Measurements from ENCODE around the gene LEPROT. TPM values are rescaled to one million over a fixed set of nuclear protein-coding genes. Genes with fewer than 3 reads are reported as not detected.

The LEPROT gene
- total and polyA plus RNA-seq, 5 donors from 2014 or later, result 12.4 to 27.2 (median 19.3) TPM

DNA sequence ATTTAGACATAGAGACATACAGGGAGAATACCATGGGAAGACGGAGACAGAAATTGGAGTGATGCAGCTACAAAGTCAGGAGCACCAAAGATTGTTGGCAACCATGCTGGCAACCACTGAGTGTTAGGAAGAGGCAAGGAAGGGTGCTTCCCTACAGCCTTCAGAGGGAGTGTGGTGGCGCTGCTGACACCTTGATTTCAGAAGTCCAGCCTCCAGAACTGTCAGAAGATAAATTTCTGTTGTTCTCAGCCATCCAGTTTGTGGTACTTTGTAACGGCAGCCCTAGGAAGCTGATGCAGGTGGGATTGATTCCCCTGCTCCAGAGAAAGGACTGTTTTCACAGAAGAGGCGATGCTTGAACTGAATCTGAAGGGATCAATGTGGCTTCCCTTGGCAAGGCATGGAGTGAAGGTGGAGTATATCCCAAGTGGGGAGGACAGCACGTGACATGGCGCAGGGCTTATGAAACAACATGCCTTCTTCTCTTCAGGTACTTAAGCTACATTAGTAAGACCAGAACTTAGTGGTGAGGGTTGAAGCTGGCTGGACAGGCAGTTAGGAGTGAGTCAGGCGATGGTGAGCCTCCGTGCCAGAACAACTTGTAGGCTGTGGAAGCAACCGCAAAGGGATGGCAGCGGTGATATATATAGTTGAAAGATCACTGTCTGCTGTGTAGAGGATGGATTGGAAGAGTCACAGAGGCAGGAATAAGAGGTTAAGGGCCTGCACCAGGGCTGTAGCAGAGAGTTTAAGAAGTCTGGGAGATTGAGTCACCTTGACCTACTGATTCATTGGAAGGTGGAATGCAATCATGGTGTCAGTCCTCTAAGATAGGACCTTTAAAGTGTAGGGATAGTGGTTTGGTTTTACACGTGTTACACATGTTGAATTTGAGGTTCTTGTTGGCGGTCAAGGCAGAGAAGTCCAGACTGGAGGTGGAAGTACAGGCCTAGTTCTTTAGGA is 2.1 kb downstream of the LEPROT start:
- Mint-ChIP-seq H3K36me3 (peaks cover 14% of the 10 kb centered on the region), H3K4me1 (peaks cover 15 to 28% (median 17%) of the 10 kb centered on the region in 4 donors), H3K27ac (no peak overlapping the region), H3K4me3 (peak overlapping the region in 1 of 4 donors; percentile 8), H3K9me3 (no peaks in the 10 kb centered on the region), H3K27me3 (no peaks in the 10 kb centered on the region)
- no peak for DNase-seq
- Histone ChIP-seq H3K9me3 (ENCODE audit: control insufficient read depth in 2 of 2, low read length in 2 of 2) (no peaks in the 10 kb centered on the region), H3K4me1 (ENCODE audit: control insufficient read depth, insufficient read depth, low read length, poor library complexity, severe bottlenecking) (peaks cover 20% of the 10 kb centered on the region), H3K27me3 (ENCODE audit: control insufficient read depth, insufficient read depth, low read length) (no peaks in the 10 kb centered on the region), H3K36me3 (ENCODE audit: control insufficient read depth, insufficient read depth, low read length) (peaks cover 12% of the 10 kb centered on the region), H3K4me3 (ENCODE audit: low read depth, low read length) (peak overlapping the region; percentile 84), H3K27ac (ENCODE audit: insufficient read depth, low read length, poor library complexity, severe bottlenecking) (no peak overlapping the region)
- ATAC-seq (ENCODE audit: low read depth in 2 of 2), result no peak

DNA sequence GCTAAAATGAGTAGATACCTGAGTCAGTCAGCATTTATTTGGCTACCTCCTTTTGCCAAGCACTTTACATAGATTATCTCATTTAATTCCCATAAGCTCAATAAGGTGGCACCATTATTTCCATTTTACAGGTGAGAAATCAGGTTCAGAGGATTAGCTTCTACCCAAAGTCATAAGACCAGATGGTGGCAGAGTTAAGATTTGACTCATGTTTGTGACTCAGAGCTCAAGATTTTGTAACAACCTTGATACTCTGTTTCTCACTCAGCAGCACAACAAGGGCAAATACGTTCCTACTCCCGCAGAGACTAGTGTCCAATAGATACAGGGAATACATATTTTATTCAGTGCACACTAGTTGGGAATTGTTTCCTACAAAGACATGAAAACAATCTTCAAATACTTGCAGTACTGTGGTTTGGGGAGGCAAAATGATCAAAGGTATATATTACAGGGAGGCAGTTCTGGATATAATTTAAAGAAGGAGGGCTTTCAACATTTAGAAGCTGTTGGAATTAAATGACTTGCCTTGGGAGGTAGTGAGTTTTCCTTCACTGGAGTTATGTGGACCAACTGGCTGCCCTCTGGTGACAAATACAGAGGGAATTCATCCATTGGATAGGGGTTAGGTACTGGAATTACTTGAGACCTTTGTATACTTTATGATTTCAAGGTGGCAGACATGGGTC is 3.6 kb downstream of the LEPROT start:
- peak in 1 of 3 donors; percentile 76 for DNase-seq
- Mint-ChIP-seq H3K9me3 (no peaks in the 10 kb centered on the region), H3K27me3 (no peaks in the 10 kb centered on the region), H3K27ac (peak overlapping the region in 2 of 3 donors; percentile 18 to 93), H3K4me3 (peak overlapping the region in 1 of 4 donors; percentile 27), H3K36me3 (peaks cover 17% of the 10 kb centered on the region), H3K4me1 (peaks cover 12 to 24% (median 16%) of the 10 kb centered on the region in 4 donors)
- H3K4me3 ChIP-seq (ENCODE audit: low read depth, low read length), result no peak overlapping the region
- H3K27ac ChIP-seq (ENCODE audit: insufficient read depth, low read length, poor library complexity, severe bottlenecking), result no peak overlapping the region
- peaks cover 23% of the 10 kb centered on the region for H3K36me3 ChIP-seq (ENCODE audit: control insufficient read depth, insufficient read depth, low read length)
- no peak for ATAC-seq (ENCODE audit: low read depth in 2 of 2)
- H3K4me1 ChIP-seq (ENCODE audit: control insufficient read depth, insufficient read depth, low read length, poor library complexity, severe bottlenecking), result peaks cover 20% of the 10 kb centered on the region
- no peaks in the 10 kb centered on the region for H3K27me3 ChIP-seq (ENCODE audit: control insufficient read depth, insufficient read depth, low read length)
- H3K9me3 ChIP-seq (ENCODE audit: control insufficient read depth in 2 of 2, low read length in 2 of 2), result no peaks in the 10 kb centered on the region

- peaks cover 26% of the 10 kb centered on the region for H3K36me3 ChIP-seq (ENCODE audit: control insufficient read depth, insufficient read depth, low read length)
- DNase-seq (no peak), ATAC-seq (ENCODE audit: low read depth in 2 of 2) (no peak)
- H3K27me3 ChIP-seq (ENCODE audit: control insufficient read depth, insufficient read depth, low read length), result no peaks in the 10 kb centered on the region
- H3K9me3 ChIP-seq (ENCODE audit: control insufficient read depth in 2 of 2, low read length in 2 of 2), result no peaks in the 10 kb centered on the region
- peak overlapping the region; percentile 9 to 93 (median 18) for H3K27ac Mint-ChIP-seq
- H3K4me1 ChIP-seq (ENCODE audit: control insufficient read depth, insufficient read depth, low read length, poor library complexity, severe bottlenecking), result peaks cover 18% of the 10 kb centered on the region
- H3K27ac ChIP-seq (ENCODE audit: insufficient read depth, low read length, poor library complexity, severe bottlenecking), result no peak overlapping the region
- H3K27me3 Mint-ChIP-seq, result no peaks in the 10 kb centered on the region
- peaks cover 8 to 20% (median 14%) of the 10 kb centered on the region in 4 donors for H3K4me1 Mint-ChIP-seq
- H3K4me3 Mint-ChIP-seq, result no peak overlapping the region
- no peaks in the 10 kb centered on the region for H3K9me3 Mint-ChIP-seq
- H3K4me3 ChIP-seq (ENCODE audit: low read depth, low read length), result no peak overlapping the region
- H3K36me3 Mint-ChIP-seq, result peaks cover 17% of the 10 kb centered on the region
Measured at GRCh38 chr1:65424573-65424889, 4.1 kb downstream of the LEPROT start.

DNA sequence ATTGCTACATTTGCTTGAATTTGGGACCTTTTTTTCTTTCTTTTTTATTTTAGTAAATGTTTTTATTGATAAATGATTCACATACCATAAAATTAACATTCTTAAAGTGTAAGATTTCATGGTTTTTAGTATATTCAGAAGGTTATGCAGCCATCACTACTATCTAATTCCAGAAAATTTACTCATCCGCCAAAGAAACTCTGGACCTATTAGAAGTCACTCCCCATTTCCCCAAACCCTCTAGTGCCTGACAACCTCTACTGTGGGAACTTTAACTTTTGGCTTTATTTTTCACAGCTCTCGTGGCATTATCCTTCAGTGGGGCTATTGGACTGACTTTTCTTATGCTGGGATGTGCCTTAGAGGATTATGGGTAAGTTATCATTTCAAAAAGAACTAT is 4.5 kb downstream of the LEPROT start:
- ATAC-seq (ENCODE audit: low read depth in 2 of 2) (no peak), DNase-seq (no peak)
- H3K4me1 ChIP-seq (ENCODE audit: control insufficient read depth, insufficient read depth, low read length, poor library complexity, severe bottlenecking), result peaks cover 14% of the 10 kb centered on the region
- no peaks in the 10 kb centered on the region for H3K9me3 ChIP-seq (ENCODE audit: control insufficient read depth in 2 of 2, low read length in 2 of 2)
- no peak overlapping the region for H3K27ac ChIP-seq (ENCODE audit: insufficient read depth, low read length, poor library complexity, severe bottlenecking)
- Mint-ChIP-seq H3K4me3 (peak overlapping the region in 1 of 4 donors; percentile 22), H3K27me3 (no peaks in the 10 kb centered on the region), H3K9me3 (no peaks in the 10 kb centered on the region), H3K36me3 (peaks cover 21% of the 10 kb centered on the region), H3K4me1 (peaks cover 3 to 19% (median 12%) of the 10 kb centered on the region in 4 donors), H3K27ac (no peak overlapping the region)
- H3K27me3 ChIP-seq (ENCODE audit: control insufficient read depth, insufficient read depth, low read length), result no peaks in the 10 kb centered on the region
- peaks cover 26% of the 10 kb centered on the region for H3K36me3 ChIP-seq (ENCODE audit: control insufficient read depth, insufficient read depth, low read length)
- no peak overlapping the region for H3K4me3 ChIP-seq (ENCODE audit: low read depth, low read length)

- peaks cover 14% of the 10 kb centered on the region for H3K4me1 ChIP-seq (ENCODE audit: control insufficient read depth, insufficient read depth, low read length, poor library complexity, severe bottlenecking)
- peaks cover 32% of the 10 kb centered on the region for H3K36me3 ChIP-seq (ENCODE audit: control insufficient read depth, insufficient read depth, low read length)
- no peaks in the 10 kb centered on the region for H3K27me3 Mint-ChIP-seq
- H3K36me3 Mint-ChIP-seq, result peaks cover 21% of the 10 kb centered on the region
- H3K4me3 ChIP-seq (ENCODE audit: low read depth, low read length), result no peak overlapping the region
- ATAC-seq (ENCODE audit: low read depth in 2 of 2), result no peak
- H3K27ac Mint-ChIP-seq, result no peak overlapping the region
- no peak overlapping the region for H3K27ac ChIP-seq (ENCODE audit: insufficient read depth, low read length, poor library complexity, severe bottlenecking)
- no peaks in the 10 kb centered on the region for H3K27me3 ChIP-seq (ENCODE audit: control insufficient read depth, insufficient read depth, low read length)
- peaks cover under 1 to 19% (median 13%) of the 10 kb centered on the region in 4 donors for H3K4me1 Mint-ChIP-seq
- peak overlapping the region in 1 of 4 donors; percentile 49 for H3K4me3 Mint-ChIP-seq
- no peak for DNase-seq
- no peaks in the 10 kb centered on the region for H3K9me3 ChIP-seq (ENCODE audit: control insufficient read depth in 2 of 2, low read length in 2 of 2)
- H3K9me3 Mint-ChIP-seq, result no peaks in the 10 kb centered on the region
Measured at GRCh38 chr1:65425697-65426096, 5.2 kb downstream of the LEPROT start.

GRCh38 chr1:65429078-65429477 is 8.6 kb downstream of the LEPROT start:
- peaks cover 16 to 24% (median 18%) of the 10 kb centered on the region in 4 donors for H3K4me1 Mint-ChIP-seq

GRCh38 chr1:65429806-65430205 is 9.3 kb downstream of the LEPROT start:
- peaks cover 13 to 18% (median 16%) of the 10 kb centered on the region in 4 donors for H3K4me1 Mint-ChIP-seq
- Histone ChIP-seq H3K4me1 (ENCODE audit: control insufficient read depth, insufficient read depth, low read length, poor library complexity, severe bottlenecking) (peaks cover 6% of the 10 kb centered on the region), H3K27ac (ENCODE audit: insufficient read depth, low read length, poor library complexity, severe bottlenecking) (no peak overlapping the region), H3K27me3 (ENCODE audit: control insufficient read depth, insufficient read depth, low read length) (no peaks in the 10 kb centered on the region), H3K36me3 (ENCODE audit: control insufficient read depth, insufficient read depth, low read length) (peaks cover 39% of the 10 kb centered on the region), H3K9me3 (ENCODE audit: control insufficient read depth in 2 of 2, low read length in 2 of 2) (no peaks in the 10 kb centered on the region), H3K4me3 (ENCODE audit: low read depth, low read length) (no peak overlapping the region)
- H3K9me3 Mint-ChIP-seq, result no peaks in the 10 kb centered on the region
- peak overlapping the region in 1 of 3 donors; percentile 42 for H3K27ac Mint-ChIP-seq
- ATAC-seq (ENCODE audit: low read depth in 2 of 2), result no peak
- no peak for DNase-seq
- no peaks in the 10 kb centered on the region for H3K27me3 Mint-ChIP-seq
- H3K36me3 Mint-ChIP-seq, result peaks cover 29% of the 10 kb centered on the region
- no peak overlapping the region for H3K4me3 Mint-ChIP-seq

More at GRCh38 chr1:65429078-65429477, 8.6 kb downstream of the LEPROT start:
- H3K4me3 ChIP-seq (ENCODE audit: low read depth, low read length), result no peak overlapping the region
- no peaks in the 10 kb centered on the region for H3K27me3 Mint-ChIP-seq
- H3K27ac Mint-ChIP-seq, result peak overlapping the region in 2 of 3 donors; percentile 36 to 76
- no peak for DNase-seq
- peaks cover 6% of the 10 kb centered on the region for H3K4me1 ChIP-seq (ENCODE audit: control insufficient read depth, insufficient read depth, low read length, poor library complexity, severe bottlenecking)
- H3K9me3 Mint-ChIP-seq, result no peaks in the 10 kb centered on the region
- peaks cover 29% of the 10 kb centered on the region for H3K36me3 Mint-ChIP-seq
- no peak for ATAC-seq (ENCODE audit: low read depth in 2 of 2)
- no peaks in the 10 kb centered on the region for H3K27me3 ChIP-seq (ENCODE audit: control insufficient read depth, insufficient read depth, low read length)
- no peak overlapping the region for H3K27ac ChIP-seq (ENCODE audit: insufficient read depth, low read length, poor library complexity, severe bottlenecking)
- H3K9me3 ChIP-seq (ENCODE audit: control insufficient read depth in 2 of 2, low read length in 2 of 2), result no peaks in the 10 kb centered on the region
- H3K36me3 ChIP-seq (ENCODE audit: control insufficient read depth, insufficient read depth, low read length), result peaks cover 39% of the 10 kb centered on the region
- no peak overlapping the region for H3K4me3 Mint-ChIP-seq

Data from CD4-positive, CD25-positive, alpha-beta regulatory T cell (primary cell).